ENCODE measurements around the gene PRSS33.

Gene PRSS33

DNA sequence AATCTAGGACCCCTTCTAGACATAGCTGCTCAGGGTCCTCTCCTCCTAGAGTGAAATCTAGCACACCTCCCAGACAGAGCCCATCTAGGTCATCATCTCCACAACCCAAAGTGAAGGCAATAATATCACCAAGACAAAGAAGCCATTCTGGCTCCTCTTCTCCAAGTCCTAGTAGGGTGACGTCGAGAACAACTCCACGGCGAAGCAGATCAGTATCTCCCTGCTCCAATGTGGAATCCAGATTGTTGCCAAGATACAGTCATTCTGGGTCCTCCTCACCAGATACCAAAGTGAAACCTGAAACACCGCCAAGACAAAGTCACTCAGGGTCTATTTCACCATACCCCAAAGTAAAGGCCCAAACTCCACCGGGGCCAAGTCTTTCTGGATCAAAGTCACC lies 24.2 kb downstream of the PRSS33 start:
- DNase-seq (ENCODE audit: low spot score): no peak

DNA sequence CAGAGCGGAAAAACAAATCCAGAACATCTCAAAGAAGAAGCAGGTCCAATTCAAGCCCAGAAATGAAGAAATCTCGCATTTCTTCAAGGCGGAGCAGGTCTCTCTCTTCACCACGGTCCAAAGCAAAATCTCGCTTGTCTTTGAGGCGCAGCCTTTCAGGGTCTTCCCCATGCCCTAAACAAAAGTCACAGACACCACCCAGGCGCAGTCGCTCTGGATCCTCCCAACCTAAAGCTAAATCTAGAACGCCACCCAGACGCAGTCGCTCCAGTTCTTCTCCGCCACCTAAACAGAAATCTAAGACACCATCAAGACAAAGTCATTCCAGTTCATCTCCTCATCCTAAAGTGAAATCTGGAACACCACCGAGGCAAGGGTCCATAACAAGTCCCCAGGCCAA lies 24.6 kb downstream of the PRSS33 start:
- DNase-seq (ENCODE audit: low spot score): no peak

DNA sequence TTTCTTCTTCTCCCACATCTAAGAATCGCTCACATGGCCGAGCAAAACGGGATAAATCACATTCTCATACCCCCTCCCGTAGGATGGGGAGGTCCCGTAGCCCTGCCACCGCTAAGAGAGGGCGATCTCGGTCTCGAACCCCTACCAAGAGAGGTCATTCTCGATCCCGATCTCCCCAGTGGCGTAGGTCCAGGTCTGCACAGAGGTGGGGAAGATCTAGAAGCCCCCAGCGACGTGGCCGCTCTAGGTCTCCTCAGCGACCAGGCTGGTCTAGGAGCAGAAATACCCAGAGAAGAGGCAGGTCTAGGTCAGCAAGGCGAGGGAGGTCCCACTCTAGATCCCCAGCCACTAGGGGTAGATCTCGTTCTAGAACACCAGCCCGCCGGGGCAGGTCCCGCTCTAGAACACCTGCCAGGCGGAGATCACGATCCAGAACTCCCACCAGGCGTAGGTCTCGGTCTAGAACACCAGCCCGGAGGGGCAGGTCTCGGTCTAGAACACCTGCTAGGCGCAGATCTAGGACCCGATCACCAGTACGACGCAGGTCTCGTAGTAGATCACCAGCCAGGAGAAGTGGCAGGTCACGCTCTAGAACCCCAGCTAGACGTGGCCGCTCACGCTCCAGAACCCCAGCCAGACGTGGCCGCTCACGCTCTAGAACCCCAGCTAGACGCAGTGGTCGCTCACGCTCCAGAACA lies 25.3 kb downstream of the PRSS33 start:
- DNase-seq (ENCODE audit: low spot score): no peak

DNA sequence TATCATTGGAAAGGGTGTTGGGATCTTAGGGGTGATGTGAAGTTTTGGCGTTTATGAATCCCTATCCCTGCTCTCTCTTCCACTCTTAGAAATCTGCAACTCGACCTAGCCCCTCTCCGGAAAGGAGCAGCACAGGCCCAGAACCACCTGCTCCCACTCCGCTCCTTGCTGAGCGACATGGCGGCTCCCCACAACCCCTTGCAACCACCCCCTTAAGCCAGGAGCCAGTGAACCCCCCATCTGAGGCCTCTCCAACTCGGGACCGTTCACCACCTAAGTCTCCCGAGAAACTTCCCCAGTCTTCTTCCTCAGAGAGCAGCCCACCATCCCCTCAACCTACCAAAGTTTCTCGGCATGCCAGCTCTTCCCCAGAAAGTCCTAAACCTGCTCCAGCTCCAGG lies 25.9 kb downstream of the PRSS33 start:
- DNase-seq (ENCODE audit: low spot score): no peak

DNA sequence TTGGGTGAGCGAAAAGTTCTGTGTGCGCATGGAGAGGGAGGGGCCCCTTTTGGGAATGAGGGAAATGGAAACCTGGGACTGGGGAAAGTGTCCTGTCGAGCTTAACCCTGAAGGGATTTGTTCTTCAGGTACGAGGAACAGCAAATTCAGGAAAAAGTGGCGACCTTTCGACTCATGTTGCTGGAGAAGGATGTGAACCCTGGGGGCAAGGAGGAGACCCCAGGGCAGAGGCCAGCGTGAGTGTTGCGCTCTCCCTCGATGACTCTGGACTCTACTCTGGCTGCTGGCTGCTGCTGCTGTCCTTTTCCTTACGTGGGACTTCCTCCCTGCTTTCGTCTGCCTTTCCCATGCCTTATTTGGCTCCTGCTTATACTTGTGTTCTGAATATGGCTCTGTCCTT lies 30.0 kb downstream of the PRSS33 start:
- no peak for DNase-seq (ENCODE audit: low spot score)

DNA sequence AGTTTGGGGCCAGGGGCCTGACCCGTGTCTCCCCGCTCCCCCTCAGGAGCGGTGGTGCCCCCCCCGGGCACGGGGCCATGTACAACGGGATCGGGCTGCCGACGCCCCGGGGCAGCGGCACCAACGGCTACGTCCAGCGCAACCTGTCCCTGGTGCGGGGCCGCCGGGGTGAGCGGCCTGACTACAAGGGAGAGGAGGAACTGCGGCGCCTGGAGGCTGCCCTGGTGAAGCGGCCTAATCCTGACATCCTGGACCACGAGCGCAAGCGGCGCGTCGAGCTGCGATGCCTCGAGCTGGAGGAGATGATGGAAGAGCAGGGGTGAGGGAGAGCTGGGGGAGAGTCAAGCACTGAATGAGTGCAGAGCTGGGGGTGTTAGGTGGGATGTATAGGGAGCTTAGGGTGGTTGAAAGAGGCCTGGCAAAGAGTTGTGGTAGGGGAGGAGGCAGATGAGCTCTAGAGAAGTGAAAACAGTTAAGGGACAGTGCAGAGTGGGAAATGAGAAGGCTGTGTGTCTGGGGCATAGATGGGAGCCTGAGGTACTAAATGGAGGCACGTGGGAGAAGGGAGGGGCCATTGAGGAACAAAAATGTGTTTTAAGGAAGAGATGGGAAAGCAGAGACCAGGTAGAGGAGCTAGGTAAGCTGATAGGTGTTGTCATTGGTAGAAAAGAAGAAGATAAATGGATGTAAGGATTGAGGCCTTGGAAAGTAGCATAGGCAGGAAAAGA lies 30.9 kb downstream of the PRSS33 start:
- no peak for DNase-seq (ENCODE audit: low spot score)

DNA sequence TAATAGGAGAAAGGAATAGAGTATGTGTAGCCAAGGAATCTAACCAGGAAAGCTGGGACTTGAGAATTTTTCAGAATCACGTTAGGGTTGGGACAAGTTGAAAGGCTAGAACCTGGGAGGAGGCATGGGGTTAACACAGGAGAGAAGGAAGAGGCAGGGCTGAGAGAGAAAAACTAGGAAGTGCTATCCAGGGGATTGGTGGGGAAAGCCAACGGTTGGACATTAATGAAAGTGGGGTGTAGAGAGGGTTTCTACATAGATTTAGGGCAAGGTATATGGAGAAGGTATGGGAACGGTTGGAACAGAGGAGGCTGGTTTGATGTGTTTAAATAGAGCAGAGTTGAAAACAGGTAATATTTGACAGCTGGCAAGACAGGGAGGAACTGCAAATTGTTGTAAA lies 32.2 kb downstream of the PRSS33 start:
- DNase-seq (ENCODE audit: low spot score): no peak

DNA sequence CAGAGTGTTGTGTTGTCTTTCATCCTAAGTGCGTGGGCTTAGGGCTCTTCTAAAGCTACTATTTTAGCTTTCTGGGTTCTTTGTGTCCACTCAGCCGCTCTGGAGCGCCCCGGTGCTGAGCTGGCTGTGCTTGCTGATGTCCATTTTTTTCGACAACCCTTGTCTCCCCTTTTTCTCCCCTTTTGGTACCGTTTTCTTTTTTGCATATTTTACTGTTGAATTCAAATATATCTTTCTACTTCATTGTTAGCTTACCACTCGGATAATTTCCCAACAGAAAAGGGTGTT lies 33.7 kb downstream of the PRSS33 start:
- no peak for DNase-seq (ENCODE audit: low spot score)

DNA sequence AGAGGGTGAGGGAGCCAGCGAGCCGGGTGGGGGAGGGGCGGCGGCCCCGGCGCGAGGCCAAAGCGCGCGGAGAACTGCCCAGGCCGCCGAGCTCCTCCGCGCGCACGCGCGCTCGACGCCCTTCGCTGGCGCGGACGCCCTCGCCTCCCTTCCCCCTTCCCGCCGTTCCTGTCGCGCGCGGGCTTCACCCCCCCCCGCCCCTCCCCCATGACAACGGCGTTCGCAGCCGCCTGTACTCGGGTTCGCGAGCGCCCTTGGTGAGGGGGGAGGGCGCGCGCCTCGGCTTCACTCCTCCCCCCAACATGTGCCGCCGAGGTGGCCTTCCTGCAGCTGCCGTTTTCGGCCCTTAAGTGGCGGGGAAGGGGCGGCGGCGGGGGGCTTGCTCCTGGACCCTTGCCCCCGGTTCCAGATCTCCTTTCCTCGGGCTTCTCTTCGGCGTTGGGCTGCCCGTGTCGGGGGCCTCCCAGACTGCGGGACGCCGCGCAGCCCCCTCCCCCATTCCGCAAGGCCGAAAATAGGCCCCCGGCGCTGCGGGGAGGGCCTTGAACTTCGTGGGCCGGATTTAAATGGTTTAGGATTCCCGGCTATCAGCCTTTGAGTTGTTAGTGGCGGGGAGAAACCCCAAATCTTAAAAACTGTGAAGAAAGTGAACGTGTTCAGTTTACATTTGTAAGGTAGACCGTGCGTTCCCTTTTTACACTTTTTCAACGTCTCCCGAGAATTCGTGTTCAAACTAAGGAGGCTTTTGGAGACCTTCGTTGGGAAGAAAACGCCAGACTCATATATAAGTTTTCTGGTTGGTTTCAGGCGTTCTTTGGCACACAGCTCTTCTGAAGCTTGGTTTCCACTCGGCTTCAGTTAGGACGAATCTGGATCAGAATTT lies 34.3 kb downstream of the PRSS33 start:
- peak; percentile 88 for DNase-seq (ENCODE audit: low spot score)

DNA sequence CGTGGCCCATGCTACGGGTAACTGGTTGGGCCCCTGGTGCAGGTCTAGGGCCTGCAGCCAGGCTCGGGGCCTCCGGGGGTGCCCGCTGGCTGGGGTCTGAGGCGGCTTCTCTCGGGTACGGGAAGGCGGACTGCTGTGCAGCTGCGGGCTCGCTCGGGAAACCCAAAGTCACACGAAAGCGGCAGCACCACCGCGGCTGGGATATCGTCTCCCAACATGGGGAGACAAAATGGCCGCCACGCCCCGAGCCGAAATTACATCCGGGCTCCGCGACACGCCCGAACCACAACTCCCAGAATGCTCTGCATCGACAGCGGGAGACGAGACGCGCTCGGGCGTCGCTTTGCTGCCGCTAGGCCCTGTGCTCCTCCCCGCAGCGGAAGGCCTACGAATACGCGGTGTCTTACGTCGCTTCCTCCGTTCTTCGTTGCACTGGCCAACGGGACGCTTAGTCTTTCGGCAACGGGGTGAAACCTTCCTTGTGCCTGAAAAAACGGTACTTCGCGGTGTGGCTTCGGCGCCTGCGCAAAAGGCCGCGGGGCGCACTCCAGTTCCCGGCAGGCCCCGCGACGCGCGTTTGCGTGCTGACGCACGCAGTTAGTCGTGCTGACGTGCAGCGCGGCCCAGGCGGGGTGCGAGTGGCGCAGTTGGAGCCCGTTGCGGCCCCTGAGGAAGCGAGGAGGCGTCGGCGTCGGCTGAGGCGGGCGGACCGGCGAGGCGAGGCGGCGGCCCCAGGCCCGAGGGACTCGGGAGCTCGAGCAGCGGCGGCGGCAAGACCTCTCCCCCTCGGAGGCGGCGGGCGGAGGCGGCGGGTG lies 35.1 kb downstream of the PRSS33 start, which contains the start of gene SRRM2:
Gene SRRM2 (plus strand): TSS at position 604 of the 815 bp plus-strand sequence. CDS start 3,727 bp downstream, outside the sequence.
- peak; percentile 98 for DNase-seq (ENCODE audit: low spot score)

DNA sequence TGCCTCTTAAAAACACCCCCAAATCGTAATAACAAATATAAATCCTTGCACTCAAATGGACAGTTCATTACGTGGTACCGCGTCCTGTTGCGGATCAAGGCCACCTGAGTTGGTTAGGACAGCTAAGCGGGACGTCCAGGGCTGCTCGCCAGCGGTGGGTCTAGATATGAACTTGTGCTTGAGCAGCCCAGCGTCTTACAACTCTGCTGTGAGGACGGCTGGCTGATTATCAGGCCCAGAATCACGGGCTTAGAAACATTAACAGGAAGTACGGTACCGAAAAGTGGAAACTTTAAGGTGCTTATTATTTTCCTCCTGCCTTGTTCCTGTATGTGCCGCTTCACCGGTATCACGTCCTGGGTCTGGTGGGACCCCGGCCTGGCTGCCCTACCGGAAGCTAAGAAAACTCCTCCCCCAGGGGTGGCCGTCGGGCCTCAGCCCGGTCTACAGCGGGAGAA lies 35.8 kb downstream of the PRSS33 start:
- no peak for DNase-seq (ENCODE audit: low spot score)

DNA sequence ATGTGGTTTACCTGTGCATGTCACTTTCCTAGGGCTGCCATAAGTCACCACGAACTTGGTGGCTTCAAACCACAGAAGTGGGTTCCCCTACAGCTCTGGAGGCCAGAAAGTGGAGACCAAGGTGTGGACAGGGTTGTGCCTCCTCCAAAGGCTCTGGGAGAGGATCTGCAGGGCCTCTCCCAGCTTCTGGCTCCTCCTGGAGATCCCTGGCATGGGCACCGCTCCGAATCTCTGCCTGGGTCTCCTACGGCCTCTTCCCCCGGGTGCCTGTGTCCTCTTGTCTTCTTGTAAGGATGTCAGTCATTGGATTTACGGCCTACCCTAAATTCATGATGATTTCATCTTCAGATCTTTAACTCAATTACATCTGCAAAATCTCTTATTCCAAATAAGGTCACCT lies 37.4 kb downstream of the PRSS33 start:
- DNase-seq (ENCODE audit: low spot score): no peak

DNA sequence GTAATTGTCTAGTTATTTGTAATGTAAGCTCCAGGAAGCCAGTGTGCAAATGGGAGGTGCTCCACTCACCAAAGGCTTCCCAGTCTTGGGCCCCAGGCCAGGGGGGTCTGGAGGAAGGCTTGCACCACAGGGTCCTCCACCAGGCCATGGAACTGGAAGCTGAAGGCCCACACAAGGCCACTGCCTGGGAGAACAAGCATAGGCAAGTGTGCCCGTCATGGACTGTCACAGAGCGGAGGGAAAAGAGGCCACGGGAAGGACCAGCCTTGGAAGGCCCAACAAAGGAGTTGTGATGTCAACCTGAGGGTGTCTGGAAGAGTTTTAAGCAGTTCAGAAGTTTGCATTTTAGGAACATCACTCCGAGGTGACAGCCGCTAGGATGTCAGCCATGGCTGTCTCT lies 37.9 kb downstream of the PRSS33 start:
- no peak for DNase-seq (ENCODE audit: low spot score)

DNA sequence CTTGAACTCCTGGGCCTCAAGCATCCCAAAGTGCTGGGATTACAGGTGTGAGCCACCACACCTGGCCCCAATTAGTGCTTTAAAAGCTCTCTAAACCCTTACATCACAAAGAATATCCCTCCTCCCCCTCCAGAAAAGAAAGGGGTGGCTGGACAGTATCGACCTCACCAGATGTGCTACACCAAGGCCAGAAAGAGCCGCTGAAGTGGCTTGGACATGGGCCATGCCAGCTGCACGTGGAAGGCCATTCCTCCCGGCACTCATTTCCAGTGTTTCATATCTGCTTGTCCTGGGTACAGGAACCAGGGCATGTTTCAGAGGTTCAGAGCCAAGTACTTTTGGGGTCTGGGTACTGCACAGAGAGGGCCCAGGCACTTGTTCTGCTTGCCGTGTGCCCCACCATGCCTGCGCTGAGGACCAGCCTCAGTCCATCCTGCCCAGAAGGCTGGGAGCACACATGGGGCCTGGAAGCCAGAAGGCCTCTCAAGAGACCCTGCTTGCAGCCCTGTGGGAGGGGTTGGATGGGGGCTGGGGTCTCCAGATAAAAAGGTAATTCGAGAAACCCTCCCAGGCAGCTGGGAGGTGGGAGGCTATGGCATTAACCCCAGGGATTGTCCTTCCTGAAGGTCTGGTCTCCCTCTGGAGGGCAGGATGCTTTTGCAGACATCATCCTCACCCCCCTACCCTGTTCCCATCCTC lies 38.5 kb downstream of the PRSS33 start:
- DNase-seq (ENCODE audit: low spot score): no peak

DNA sequence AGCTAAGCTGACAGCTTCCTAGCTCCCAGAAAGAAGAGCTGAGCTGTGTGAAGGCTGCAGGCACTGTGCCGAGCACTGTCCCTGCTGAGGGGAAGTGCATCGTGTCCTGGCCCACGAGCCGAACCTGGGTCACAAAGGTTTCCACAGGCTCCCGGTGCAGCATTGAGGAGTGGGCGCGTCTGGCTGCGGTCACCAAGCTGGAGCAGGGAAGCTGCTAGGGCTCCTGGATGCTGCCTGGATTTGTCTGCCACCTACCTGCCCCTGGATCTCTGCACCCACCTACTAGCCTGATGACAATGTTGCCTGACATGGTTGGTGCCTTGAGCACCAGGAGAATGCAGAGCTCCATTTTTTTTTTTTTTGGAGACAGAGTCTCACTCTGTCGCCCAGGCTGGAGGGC lies 41.4 kb downstream of the PRSS33 start:
- DNase-seq (ENCODE audit: low spot score): no peak

DNA sequence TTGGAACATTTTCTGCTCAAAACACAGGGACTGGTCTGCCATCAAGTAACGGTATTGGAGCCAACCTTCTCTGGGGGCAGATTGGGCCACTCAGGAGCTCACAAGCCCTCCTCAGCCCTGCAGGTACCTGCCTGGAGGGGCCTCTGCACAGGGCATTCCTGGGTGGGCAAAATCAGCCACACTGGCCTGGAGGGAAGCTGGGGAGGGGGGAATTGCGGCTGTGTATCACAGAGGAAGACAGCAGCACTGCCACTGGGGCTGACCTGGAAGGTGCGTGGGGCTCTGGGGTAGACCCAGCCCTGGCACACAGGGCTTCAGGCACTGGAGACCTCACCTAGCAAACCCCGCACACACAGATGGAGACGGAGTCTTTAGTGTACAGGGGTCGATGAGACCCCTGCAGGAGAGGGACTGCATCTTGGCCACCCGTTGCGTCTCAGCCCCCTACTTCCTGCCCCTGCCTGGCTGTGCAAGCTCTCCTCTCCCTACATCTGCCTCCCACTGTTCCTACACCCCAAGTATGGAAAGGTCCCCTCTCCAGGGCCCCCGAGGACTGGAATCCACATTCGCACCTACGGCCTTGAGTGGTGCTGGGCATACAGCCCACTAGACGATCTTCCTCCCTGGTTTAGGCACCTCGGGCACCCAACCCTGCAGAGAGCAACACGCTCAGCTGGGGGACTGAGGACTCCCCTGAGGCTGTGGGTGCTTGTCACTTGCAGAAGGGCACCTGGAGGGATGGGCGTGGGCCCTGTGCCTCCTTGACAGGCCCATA lies 42.1 kb downstream of the PRSS33 start:
- DNase-seq (ENCODE audit: low spot score): no peak

DNA sequence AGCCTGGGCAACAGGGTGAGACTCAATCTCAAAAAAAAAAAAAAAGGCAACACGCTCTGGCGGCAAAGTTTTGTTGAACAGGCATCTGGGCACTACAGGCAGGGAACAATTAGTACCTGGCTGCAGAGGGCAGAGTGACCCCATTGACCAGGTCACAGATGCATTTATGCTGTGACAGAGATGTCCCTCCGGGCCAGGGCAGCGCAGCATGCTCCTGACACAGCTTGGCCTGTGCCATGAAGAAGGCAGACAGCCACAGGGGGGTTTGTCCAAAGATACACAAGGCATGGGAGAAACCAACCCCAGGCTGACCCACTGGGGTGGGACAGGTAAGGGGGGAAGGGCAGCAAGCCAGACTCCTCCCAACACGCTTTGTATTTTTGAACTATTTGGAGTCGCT lies 42.6 kb downstream of the PRSS33 start:
- no peak for DNase-seq (ENCODE audit: low spot score)

DNA sequence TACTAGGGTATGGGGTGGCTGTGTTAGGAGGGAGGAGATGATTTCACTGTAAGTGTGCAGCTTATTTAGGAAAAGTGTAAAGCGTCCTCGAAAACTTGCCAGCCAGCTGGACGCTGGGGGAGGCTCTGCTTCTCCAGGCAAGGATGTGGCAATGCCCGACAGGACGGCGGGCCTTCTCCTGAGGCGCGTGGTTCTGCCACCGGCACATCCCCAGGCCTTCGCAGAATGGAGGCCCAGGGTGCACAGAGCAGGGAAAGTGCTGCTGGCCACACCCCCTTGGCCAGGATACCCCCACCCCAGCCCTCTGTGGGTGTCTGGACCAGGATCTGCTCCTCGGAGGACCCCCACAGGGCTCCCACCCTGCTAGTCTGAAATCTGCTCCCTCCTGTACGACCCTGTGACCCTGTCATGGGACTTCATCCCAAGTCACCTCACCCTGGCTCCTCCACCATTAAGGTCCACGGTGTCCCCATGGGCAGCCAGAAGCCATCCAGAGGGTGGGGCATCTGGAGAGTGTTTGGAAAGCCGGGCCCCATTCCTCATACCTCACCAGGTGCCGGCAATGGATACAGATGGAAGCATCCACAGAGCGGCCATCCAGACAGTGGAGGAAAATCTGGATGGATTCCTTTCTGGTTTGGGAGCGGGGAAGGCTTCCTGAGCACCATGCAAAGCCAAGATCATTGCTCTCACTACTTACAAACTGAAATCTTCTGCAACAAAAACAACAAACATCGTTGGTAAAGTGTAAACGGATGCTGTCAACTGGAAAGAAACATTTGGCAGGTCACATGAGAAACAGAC lies 44.2 kb downstream of the PRSS33 start:
- no peak for DNase-seq (ENCODE audit: low spot score)

DNA sequence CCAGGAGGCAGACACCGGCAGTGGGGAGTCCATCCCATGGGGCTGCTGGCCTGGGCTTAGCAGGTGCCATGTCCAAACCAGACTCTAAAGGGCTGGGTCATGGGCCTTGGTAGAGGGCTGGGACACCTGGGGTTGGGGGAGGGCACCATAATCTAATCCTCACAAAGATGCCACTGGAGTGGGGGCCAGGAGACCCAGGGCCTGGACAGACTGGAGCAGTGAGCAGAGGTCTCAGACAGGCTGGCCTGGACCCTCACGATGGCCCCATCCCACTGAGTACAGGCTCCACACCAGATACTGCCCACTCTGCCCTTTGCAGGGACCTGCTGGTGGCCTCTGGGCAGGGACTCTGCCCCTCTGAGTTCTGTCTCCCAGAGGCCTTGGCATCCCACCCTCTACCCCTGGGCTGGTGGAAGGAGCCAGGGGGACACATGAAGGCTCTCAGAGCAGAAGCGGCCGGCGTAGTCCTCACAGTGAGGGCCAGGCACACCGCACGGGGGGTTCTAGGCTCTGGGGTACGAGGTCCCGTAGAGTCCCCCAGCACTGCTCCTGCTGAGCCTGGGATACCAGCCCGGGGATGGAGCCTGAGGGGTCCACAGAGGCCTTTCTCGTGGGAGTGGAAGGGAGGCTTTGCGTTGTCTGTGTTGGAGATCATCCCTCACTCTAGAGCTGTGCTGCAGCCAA lies 44.9 kb downstream of the PRSS33 start:
- no peak for DNase-seq (ENCODE audit: low spot score)
